ENCODE results near the gene GPR142. TPM values are rescaled to one million over a fixed set of nuclear protein-coding genes. Genes with fewer than 3 reads are reported as not detected.

GPR142 gene
- total RNA-seq, 4 donors from 2014 or later: not detected

- DNase-seq (ENCODE audit: low spot score) (no peak), ATAC-seq (ENCODE audit: low FRiP score) (no peak)
- TF ChIP-seq CTCF (IDR thresholded peaks at IDR 0.05): no peak
Measured at GRCh38 chr17:74383141-74383540, 15.8 kb downstream of the GPR142 start.

- no peak for TF ChIP-seq CTCF (IDR thresholded peaks at IDR 0.05)
- DNase-seq (ENCODE audit: low spot score) (no peak), ATAC-seq (ENCODE audit: low FRiP score) (no peak)
Measured at GRCh38 chr17:74385201-74385600, 17.9 kb downstream of the GPR142 start.

- DNase-seq (ENCODE audit: low spot score): no peak
- TF ChIP-seq CTCF (IDR thresholded peaks at IDR 0.05): no peak
Measured at GRCh38 chr17:74386386-74386785, 19.1 kb downstream of the GPR142 start.

GRCh38 chr17:74387365-74388218 is 20.3 kb downstream of the GPR142 start:
- DNase-seq (ENCODE audit: low spot score): no peak
- ATAC-seq (ENCODE audit: low FRiP score): no peak
- TF ChIP-seq CTCF (IDR thresholded peaks at IDR 0.05): no peak

More at GRCh38 chr17:74386386-74386785, 19.1 kb downstream of the GPR142 start:
- ATAC-seq (ENCODE audit: low FRiP score): no peak

GRCh38 chr17:74389084-74389753 is 21.9 kb downstream of the GPR142 start:
- no peak for TF ChIP-seq CTCF (IDR thresholded peaks at IDR 0.05)
- DNase-seq (ENCODE audit: low spot score) (no peak), ATAC-seq (ENCODE audit: low FRiP score) (no peak)

GRCh38 chr17:74389937-74390679 is 22.8 kb downstream of the GPR142 start:
- no peak for TF ChIP-seq CTCF (IDR thresholded peaks at IDR 0.05)
- DNase-seq (ENCODE audit: low spot score) (no peak), ATAC-seq (ENCODE audit: low FRiP score) (no peak)

All from omental fat pad (tissue), 4 donors.